H9 (cell line): ENCODE data around the gene HHEX. TPM values are rescaled to one million over a fixed set of nuclear protein-coding genes. Genes with fewer than 3 reads are reported as not detected.

Source experiments
- DNase-seq: peaks from one replicate; pipeline ENCODE4 v3.0.0-alpha.2; 2017
- H2AFZ ChIP-seq: one replicate; pipeline ENCODE4 v1.6.1; 2013; ENCODE audit warnings: mild to moderate bottlenecking, low read length, control low read depth, moderate library complexity
- H2AK5ac ChIP-seq: 2 replicates; pipeline ENCODE4 v1.6.1; 2013; ENCODE audit warnings: low read length, control low read depth, mixed read lengths; ENCODE audit not compliant: insufficient read length
- H2BK120ac ChIP-seq: one replicate; pipeline ENCODE4 v1.6.1; 2013; ENCODE audit warnings: low read depth, mild to moderate bottlenecking, low read length, control low read depth, inconsistent platforms; ENCODE audit not compliant: poor library complexity, severe bottlenecking
- H2BK12ac ChIP-seq: 2 replicates; pipeline ENCODE4 v1.6.1; 2013; ENCODE audit warnings: low read length, control low read depth, mixed read lengths, low read depth; ENCODE audit not compliant: insufficient read length
- H2BK15ac ChIP-seq: 2 replicates; pipeline ENCODE4 v1.6.1; 2013; ENCODE audit warnings: low read depth, low read length, control low read depth
- H2BK20ac ChIP-seq: one replicate; pipeline ENCODE4 v1.6.1; 2013; ENCODE audit warnings: low read depth, mild to moderate bottlenecking, low read length, control low read depth, inconsistent platforms; ENCODE audit not compliant: poor library complexity, severe bottlenecking
- H2BK5ac ChIP-seq: 2 replicates; pipeline ENCODE4 v1.6.1; 2013; ENCODE audit warnings: low read length, control low read depth, mixed read lengths; ENCODE audit not compliant: insufficient read length
- H3K14ac ChIP-seq: 2 replicates; pipeline ENCODE4 v1.6.1; 2013; ENCODE audit warnings: low read length, control low read depth; ENCODE audit not compliant: insufficient read depth
- H3K18ac ChIP-seq: 2 replicates; pipeline ENCODE4 v1.6.1; 2013; ENCODE audit warnings: low read depth, mild to moderate bottlenecking, mixed read lengths, low read length, control low read depth; ENCODE audit not compliant: insufficient read length
- H3K23ac ChIP-seq: 2 replicates; pipeline ENCODE4 v1.6.1; 2013; ENCODE audit warnings: low read length, control low read depth, mixed read lengths, low read depth; ENCODE audit not compliant: insufficient read length
- H3K23me2 ChIP-seq: 2 replicates; pipeline ENCODE4 v1.6.1; 2013; ENCODE audit warnings: low read depth, mild to moderate bottlenecking, mixed read lengths, low read length, control low read depth; ENCODE audit not compliant: insufficient read length, poor library complexity, severe bottlenecking
- H3K27ac ChIP-seq: 2 replicates; pipeline ENCODE4 v1.5.1; 2013; ENCODE audit warnings: low read length, control low read depth, mixed read lengths, low read depth; ENCODE audit not compliant: insufficient read length
- H3K27me3 ChIP-seq: 2 replicates; pipeline ENCODE4 v1.6.1; 2013; ENCODE audit warnings: low read length, control low read depth, inconsistent platforms; ENCODE audit not compliant: insufficient read depth
- H3K4ac ChIP-seq: 2 replicates; pipeline ENCODE4 v1.6.1; 2013; ENCODE audit warnings: low read depth, mild to moderate bottlenecking, control low read depth, inconsistent platforms, low read length, moderate library complexity
- H3K4me1 ChIP-seq: 2 replicates; pipeline ENCODE4 v1.6.1; 2013; ENCODE audit warnings: low read length, control low read depth, inconsistent platforms; ENCODE audit not compliant: insufficient read depth
- H3K4me2 ChIP-seq: 2 replicates; pipeline ENCODE4 v1.6.1; 2013; ENCODE audit warnings: low read length, control low read depth, mixed read lengths; ENCODE audit not compliant: insufficient read length, insufficient read depth
- H3K56ac ChIP-seq: 2 replicates; pipeline ENCODE4 v1.6.1; 2013; ENCODE audit warnings: low read depth, mild to moderate bottlenecking, mixed read lengths, low read length, control low read depth; ENCODE audit not compliant: insufficient read length
- H3K79me1 ChIP-seq: 2 replicates; pipeline ENCODE4 v1.6.1; 2013; ENCODE audit warnings: low read depth, mild to moderate bottlenecking, moderate library complexity, low read length, control low read depth, inconsistent platforms; ENCODE audit not compliant: insufficient read depth, poor library complexity, severe bottlenecking
- H3K79me2 ChIP-seq: 2 replicates; pipeline ENCODE4 v1.6.1; 2013; ENCODE audit warnings: low read length, control low read depth, inconsistent platforms; ENCODE audit not compliant: insufficient read depth
- H3K9ac ChIP-seq: 2 replicates; pipeline ENCODE4 v1.6.1; 2013; ENCODE audit warnings: low read length, control low read depth, mixed read lengths; ENCODE audit not compliant: insufficient read length; ENCODE audit errors: extremely low read depth
- H3K9me3 ChIP-seq: one replicate; pipeline ENCODE4 v1.6.1; 2013; ENCODE audit warnings: low read depth, low read length, inconsistent platforms; ENCODE audit not compliant: control insufficient read depth
- H3T11ph ChIP-seq: one replicate; pipeline ENCODE4 v1.6.1; 2013; ENCODE audit warnings: mild to moderate bottlenecking, low read length, control low read depth, inconsistent platforms
- H4K20me1 ChIP-seq: one replicate; pipeline ENCODE4 v1.6.1; 2013; ENCODE audit not compliant: control insufficient read depth, insufficient read length, insufficient read depth
- H4K5ac ChIP-seq: 2 replicates; pipeline ENCODE4 v1.6.1; 2013; ENCODE audit warnings: low read depth, mild to moderate bottlenecking, mixed read lengths, low read length, control low read depth; ENCODE audit not compliant: insufficient read length
- H4K8ac ChIP-seq: replicated peaks from 2 replicates; pipeline ENCODE4 v1.6.1; 2013; ENCODE audit warnings: low read length, control low read depth, mixed read lengths, low read depth; ENCODE audit not compliant: insufficient read length
- H4K91ac ChIP-seq: 2 replicates; pipeline ENCODE4 v1.6.1; 2013; ENCODE audit warnings: low read depth, mild to moderate bottlenecking, moderate library complexity, mixed read lengths, low read length, control low read depth; ENCODE audit not compliant: insufficient read length
- H3K27ac Mint-ChIP-seq, 3 experiments: 2 replicates in 2 of 3; 3 replicates in 1 of 3; pipeline ENCODE4 v1.8.0; 2020 to 2021; ENCODE audit warnings: mixed read lengths in 3 of 3, mild to moderate bottlenecking in 1 of 3, moderate library complexity in 1 of 3
- H3K27me3 Mint-ChIP-seq: 2 replicates; pipeline ENCODE4 v1.8.0; 2021; ENCODE audit warnings: low read depth, mild to moderate bottlenecking, moderate library complexity, mixed read lengths
- H3K36me3 Mint-ChIP-seq, 3 experiments: 2 replicates in 2 of 3; 3 replicates in 1 of 3; pipeline ENCODE4 v1.8.0; 2020 to 2021; ENCODE audit warnings: low read depth in 3 of 3, mixed read lengths in 3 of 3; ENCODE audit not compliant: insufficient read depth in 1 of 3
- H3K4me1 Mint-ChIP-seq, 2 experiments: 2 replicates each; pipeline ENCODE4 v1.8.0; 2020; ENCODE audit warnings: mixed read lengths in 2 of 2
- H3K4me3 Mint-ChIP-seq, 2 experiments: 2 replicates in 1 of 2; 3 replicates in 1 of 2; pipeline ENCODE4 v1.8.0; 2020 to 2021; ENCODE audit warnings: mild to moderate bottlenecking in 2 of 2, mixed read lengths in 2 of 2, moderate library complexity in 1 of 2
- H3K9me3 Mint-ChIP-seq, 2 experiments: 2 replicates in 1 of 2; 3 replicates in 1 of 2; pipeline ENCODE4 v1.8.0; 2020; ENCODE audit warnings: mild to moderate bottlenecking in 2 of 2, mixed read lengths in 2 of 2, moderate library complexity in 1 of 2
- WGBS: extraction: QIAGEN DNeasy Blood & Tissue Kit; methylation state at CpG from one replicate; pipeline ENCODE4 v1.1.7; 2013; ENCODE audit warnings: missing lambda C conversion rate, low lambda C conversion rate, mixed read lengths; ENCODE audit not compliant: insufficient read length; ENCODE audit errors: extremely low coverage; 5-methylcytosine and 5-hydroxymethylcytosine counted together
- total RNA-seq: library from RNA; stranded (reverse); gene quantifications from 2 replicates; pipeline ENCODE4 v1.2.1, GENCODE V29; 2021
- TF ChIP-seq, protein P1 (sequence below): fragments of 200-600 bp; sonication (generic); conservative IDR thresholded peaks from 3 replicates; pipeline ENCODE4 v1.8.0; 2021; ENCODE audit warnings: antibody characterized with exemption, mild to moderate bottlenecking

HHEX gene
- total RNA-seq, 1 experiment from 2014 or later = 2.2 TPM

DNA sequence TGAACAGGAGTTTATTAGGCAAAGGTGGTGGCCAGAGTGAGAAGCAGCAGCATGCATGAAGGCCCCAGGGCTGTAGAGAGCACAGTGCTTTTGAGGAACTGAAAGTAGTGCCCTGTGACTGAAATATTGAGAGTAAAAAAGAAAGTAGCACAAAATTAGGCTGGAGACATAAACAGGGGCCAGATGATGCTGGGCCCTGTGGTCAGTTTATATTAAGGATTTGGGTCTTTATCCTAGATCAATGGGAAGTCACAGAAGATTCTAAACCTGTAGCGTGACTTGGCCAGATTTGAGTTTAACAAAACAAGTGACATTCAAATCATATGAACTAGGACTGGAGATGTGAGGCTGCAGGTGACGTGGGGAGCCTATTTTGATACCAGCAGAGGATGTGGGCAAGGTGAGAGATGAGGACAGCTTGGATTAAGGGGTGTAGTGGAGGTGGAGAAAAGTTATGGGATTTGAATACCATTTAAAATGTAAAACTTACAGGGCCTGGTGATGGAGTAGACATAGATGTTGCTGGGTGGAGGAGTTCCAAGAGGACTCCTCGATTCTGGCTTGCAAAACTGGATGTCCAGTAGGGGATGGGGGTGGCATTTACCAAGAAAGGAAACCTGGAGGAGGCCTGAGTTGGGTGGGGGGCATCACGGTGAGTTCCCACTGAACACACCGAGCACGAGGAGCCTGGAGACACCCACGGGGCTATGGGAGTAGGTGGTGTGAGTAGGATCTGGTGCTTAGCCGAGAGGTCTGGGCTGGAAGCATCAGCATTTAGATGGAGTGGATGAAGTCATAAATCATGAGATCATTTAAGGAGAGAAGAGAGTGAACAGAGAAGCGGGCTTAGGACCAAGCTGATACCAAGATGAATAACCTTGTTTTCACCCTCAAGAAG, 52.8 kb downstream of the HHEX start:
- DNase-seq = no peak
- Histone ChIP-seq H3K14ac (no peak overlapping the region), H3K4me2 (no peak overlapping the region), H4K91ac (no peak overlapping the region), H3K79me2 (no peaks in the 10 kb centered on the region), H2AFZ (no peak overlapping the region), H2BK120ac (no peak overlapping the region), H3T11ph (no peak overlapping the region), H2BK12ac (no peak overlapping the region), H3K27me3 (no peaks in the 10 kb centered on the region), H3K23me2 (no peaks in the 10 kb centered on the region), H3K56ac (no peak overlapping the region), H3K27ac (no peak overlapping the region), H3K4ac (no peak overlapping the region), H2AK5ac (no peak overlapping the region), H2BK20ac (no peak overlapping the region), H3K4me1 (no peaks in the 10 kb centered on the region), H2BK15ac (no peak overlapping the region), H3K79me1 (no peaks in the 10 kb centered on the region), H4K5ac (no peak overlapping the region), H3K18ac (no peak overlapping the region), H2BK5ac (no peak overlapping the region), H4K20me1 (peaks cover 2% of the 10 kb centered on the region), H3K23ac (no peak overlapping the region), H3K9me3 (no peaks in the 10 kb centered on the region), H3K9ac (no peak overlapping the region), H4K8ac (no peak overlapping the region)
- TF ChIP-seq, protein P1, sequence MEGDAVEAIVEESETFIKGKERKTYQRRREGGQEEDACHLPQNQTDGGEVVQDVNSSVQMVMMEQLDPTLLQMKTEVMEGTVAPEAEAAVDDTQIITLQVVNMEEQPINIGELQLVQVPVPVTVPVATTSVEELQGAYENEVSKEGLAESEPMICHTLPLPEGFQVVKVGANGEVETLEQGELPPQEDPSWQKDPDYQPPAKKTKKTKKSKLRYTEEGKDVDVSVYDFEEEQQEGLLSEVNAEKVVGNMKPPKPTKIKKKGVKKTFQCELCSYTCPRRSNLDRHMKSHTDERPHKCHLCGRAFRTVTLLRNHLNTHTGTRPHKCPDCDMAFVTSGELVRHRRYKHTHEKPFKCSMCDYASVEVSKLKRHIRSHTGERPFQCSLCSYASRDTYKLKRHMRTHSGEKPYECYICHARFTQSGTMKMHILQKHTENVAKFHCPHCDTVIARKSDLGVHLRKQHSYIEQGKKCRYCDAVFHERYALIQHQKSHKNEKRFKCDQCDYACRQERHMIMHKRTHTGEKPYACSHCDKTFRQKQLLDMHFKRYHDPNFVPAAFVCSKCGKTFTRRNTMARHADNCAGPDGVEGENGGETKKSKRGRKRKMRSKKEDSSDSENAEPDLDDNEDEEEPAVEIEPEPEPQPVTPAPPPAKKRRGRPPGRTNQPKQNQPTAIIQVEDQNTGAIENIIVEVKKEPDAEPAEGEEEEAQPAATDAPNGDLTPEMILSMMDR = no peak
- Mint-ChIP-seq H3K27me3 (peaks cover 16% of the 10 kb centered on the region), H3K4me1 (no peaks in the 10 kb centered on the region), H3K4me3 (no peak overlapping the region), H3K36me3 (no peaks in the 10 kb centered on the region), H3K27ac (no peak overlapping the region), H3K9me3 (no peaks in the 10 kb centered on the region)
- no CpG with 5 or more reads among the region's 9 CpGs for WGBS

Other genes with a start within 250 kb of the HHEX start
- gene IDE, start 115.9 kb upstream of the HHEX start, total RNA-seq = 45.0 and 48.9 TPM in 2 replicates
- gene KIF11, start 96.8 kb upstream of the HHEX start, total RNA-seq = 52.4 and 54.4 TPM in 2 replicates
- gene EXOC6, start 158.6 kb downstream of the HHEX start, total RNA-seq = 8.3 and 9.0 TPM in 2 replicates